Upper lobe of left lung (tissue), 6 donors: ENCODE measurements around the gene ANKFN1. TPM values are rescaled to one million over a fixed set of nuclear protein-coding genes. Genes with fewer than 3 reads are reported as not detected.
A peak's percentile ranks its signal among the peaks of the same experiment; 100 is the strongest.

Source experiments
- ATAC-seq, 2 donors: fragments of 200-7000 bp; cut with Tn5 transposase; one replicate each; pipeline ENCODE4 v1.9.1; 2022; ENCODE audit warnings: mild to moderate bottlenecking in 2 of 2, moderate library complexity in 2 of 2; ENCODE audit not compliant: low FRiP score in 2 of 2
- DNase-seq, 2 donors: peaks; one replicate each; pipeline ENCODE4 v3.0.0-alpha.2; 2019 to 2020
- H3K27ac ChIP-seq, 4 donors: fragments of 200-600 bp; sonication (generic); one replicate each; pipeline ENCODE4 v1.5.1; 2016 to 2019
- H3K27me3 ChIP-seq, 4 donors: fragments of 200-600 bp; sonication (generic); one replicate each; pipeline ENCODE4 v1.5.1; 2017 to 2019
- H3K36me3 ChIP-seq, 4 donors: fragments of 200-600 bp; sonication (generic); one replicate each; pipeline ENCODE4 v1.5.1; 2016 to 2019
- H3K4me1 ChIP-seq, 4 donors: fragments of 200-600 bp; sonication (generic); one replicate each; pipeline ENCODE4 v1.5.1; 2018 to 2019
- H3K4me3 ChIP-seq, 4 donors: fragments of 200-600 bp; sonication (generic); one replicate each; pipeline ENCODE4 v1.5.1; 2017 to 2019; ENCODE audit warnings: mild to moderate bottlenecking in 2 of 4, moderate library complexity in 1 of 4
- H3K9me3 ChIP-seq, 4 donors: fragments of 200-600 bp; sonication (generic); one replicate each; pipeline ENCODE4 v1.5.1; 2018 to 2019
- CTCF ChIP-seq, 6 experiments: fragments of 450-650 bp in 4 of 6; fragments of 200-600 bp in 2 of 6; sonication (generic) in 2 of 6; IDR thresholded peaks; one replicate each; pipeline ENCODE4 v1.5.1; 2016 to 2019; ENCODE audit warnings: antibody characterized with exemption in 6 of 6
- EP300 ChIP-seq, 4 donors: sonication (generic); formaldehyde crosslinking; IDR thresholded peaks; one replicate each; pipeline ENCODE4 v1.5.1; 2017; ENCODE audit warnings: antibody characterized with exemption in 4 of 4, control low read depth in 2 of 4
- POLR2A ChIP-seq, 4 donors: fragments of 450-650 bp; IDR thresholded peaks; one replicate each; pipeline ENCODE4 v1.5.1; 2016 to 2017; ENCODE audit warnings: antibody characterized with exemption in 4 of 4, mild to moderate bottlenecking in 2 of 4
- POLR2AphosphoS5 ChIP-seq, 2 donors: sonication (generic); formaldehyde crosslinking; IDR thresholded peaks; one replicate each; pipeline ENCODE4 v1.5.1; 2017; ENCODE audit warnings: antibody characterized with exemption in 2 of 2
- whole genome bisulfite sequencing, 2 donors: methylation state at CpG; one replicate each; pipeline ENCODE4 v1.1.5; 2017 to 2018; 5-methylcytosine and 5-hydroxymethylcytosine counted together
- total RNA-seq, 6 donors: library from RNA; depleted of rRNA in 4 of 6; stranded (reverse); fragments of >200 nt in 4 of 6; gene quantifications; one replicate each; pipeline versions ENCODE4 v1.1.0 to v1.2.1, GENCODE V29; 2016 to 2021
- donor health status: DM: no; HTN: no; CAD: no; lungs with moderate emphysema.
- donor health status: DM: no; HTN: yes; CAD: no; lungs with severe emphysema.

Gene ANKFN1
- total RNA-seq, 6 donors from 2014 or later, result 0.55 to 14.4 (median 2.6) TPM

GRCh38 chr17:56431736-56432135, 278.5 kb downstream of the ANKFN1 start:
- H3K27ac ChIP-seq, result no peak overlapping the region
- DNase-seq, result no peak
- H3K36me3 ChIP-seq, result no peaks in the 10 kb centered on the region
- H3K4me3 ChIP-seq, result no peak overlapping the region
- no peaks in the 10 kb centered on the region for H3K9me3 ChIP-seq
- 64 to 76% methylated on average over 3 of the region's 3 CpGs for WGBS, 2 donors
- H3K27me3 ChIP-seq, result no peaks in the 10 kb centered on the region
- no peaks in the 10 kb centered on the region for H3K4me1 ChIP-seq
- ATAC-seq, result no peak
- TF ChIP-seq POLR2AphosphoS5 (IDR thresholded peaks at IDR 0.05) (no peak), EP300 (IDR thresholded peaks at IDR 0.05) (no peak), CTCF (IDR thresholded peaks at IDR 0.05) (no peak), POLR2A (IDR thresholded peaks at IDR 0.05) (no peak)

GRCh38 chr17:56432443-56432842, 279.2 kb downstream of the ANKFN1 start:
- 80 to 92% methylated on average over 4 of the region's 4 CpGs for WGBS, 2 donors
- no peaks in the 10 kb centered on the region for H3K9me3 ChIP-seq
- no peak overlapping the region for H3K27ac ChIP-seq
- no peak overlapping the region for H3K4me3 ChIP-seq
- ATAC-seq (peak in 1 of 2 donors; percentile 34), DNase-seq (no peak)
- H3K27me3 ChIP-seq, result no peaks in the 10 kb centered on the region
- TF ChIP-seq POLR2A (IDR thresholded peaks at IDR 0.05), result no peak
- H3K4me1 ChIP-seq, result no peaks in the 10 kb centered on the region
- no peaks in the 10 kb centered on the region for H3K36me3 ChIP-seq

- no peak for DNase-seq
- Histone ChIP-seq H3K36me3 (no peaks in the 10 kb centered on the region), H3K27me3 (no peaks in the 10 kb centered on the region), H3K4me3 (no peak overlapping the region), H3K9me3 (no peaks in the 10 kb centered on the region), H3K27ac (no peak overlapping the region), H3K4me1 (no peaks in the 10 kb centered on the region)
- ATAC-seq, result no peak
- TF ChIP-seq CTCF (IDR thresholded peaks at IDR 0.05), result no peak
- TF ChIP-seq EP300 (IDR thresholded peaks at IDR 0.05), result no peak
- no peak for TF ChIP-seq POLR2A (IDR thresholded peaks at IDR 0.05)
- TF ChIP-seq POLR2AphosphoS5 (IDR thresholded peaks at IDR 0.05), result no peak
- 84 to 93% methylated on average over 10 of the region's 10 CpGs for WGBS, 2 donors
Measured at GRCh38 chr17:56434610-56435009, 281.3 kb downstream of the ANKFN1 start.

- Histone ChIP-seq H3K27ac (no peak overlapping the region), H3K4me1 (no peaks in the 10 kb centered on the region), H3K27me3 (no peaks in the 10 kb centered on the region), H3K9me3 (no peaks in the 10 kb centered on the region), H3K4me3 (no peak overlapping the region), H3K36me3 (no peaks in the 10 kb centered on the region)
- ATAC-seq, result no peak
- WGBS, 2 donors, result 86 to 87% methylated on average over 4 of the region's 4 CpGs
- TF ChIP-seq POLR2AphosphoS5 (IDR thresholded peaks at IDR 0.05) (no peak), POLR2A (IDR thresholded peaks at IDR 0.05) (no peak), EP300 (IDR thresholded peaks at IDR 0.05) (no peak), CTCF (IDR thresholded peaks at IDR 0.05) (no peak)
- DNase-seq, result no peak
Measured at GRCh38 chr17:56436142-56436541, 282.9 kb downstream of the ANKFN1 start.

- 32 to 38% methylated on average over 2 of the region's 2 CpGs for WGBS, 2 donors
- no peak overlapping the region for H3K4me3 ChIP-seq
- no peak overlapping the region for H3K27ac ChIP-seq
- TF ChIP-seq EP300 (IDR thresholded peaks at IDR 0.05) (no peak), POLR2A (IDR thresholded peaks at IDR 0.05) (no peak), CTCF (IDR thresholded peaks at IDR 0.05) (no peak), POLR2AphosphoS5 (IDR thresholded peaks at IDR 0.05) (no peak)
- H3K36me3 ChIP-seq, result no peaks in the 10 kb centered on the region
- DNase-seq (no peak), ATAC-seq (peak in 1 of 2 donors; percentile 46)
- H3K27me3 ChIP-seq, result no peaks in the 10 kb centered on the region
- H3K9me3 ChIP-seq, result no peaks in the 10 kb centered on the region
- no peaks in the 10 kb centered on the region for H3K4me1 ChIP-seq
Measured at GRCh38 chr17:56440419-56440818, 287.1 kb downstream of the ANKFN1 start.
